Measurements from ENCODE around the gene NEK2.
"Not testable (repeated sequence)": the region's sequence is repeated elsewhere in the genome, so short reads cannot be mapped to it uniquely, and the experiment has no call there.

The NEK2 gene

GRCh38 chr1:211637066-211637465, 38.4 kb downstream of the NEK2 start:
- Mint-ChIP-seq H3K27ac (no peak overlapping the region), H3K4me1 (ENCODE audit: low read depth) (no peaks in the 10 kb centered on the region), H3K4me3 (no peak overlapping the region), H3K9me3 (no peaks in the 10 kb centered on the region), H3K27me3 (ENCODE audit: low read depth) (peaks cover under 1% of the 10 kb centered on the region), H3K36me3 (ENCODE audit: low read depth) (no peaks in the 10 kb centered on the region)

GRCh38 chr1:211636575-211637029, 38.8 kb downstream of the NEK2 start:
- H3K9me3 Mint-ChIP-seq; H3K27ac Mint-ChIP-seq; H3K27me3 Mint-ChIP-seq (ENCODE audit: low read depth); H3K4me3 Mint-ChIP-seq; H3K4me1 Mint-ChIP-seq (ENCODE audit: low read depth); H3K36me3 Mint-ChIP-seq (ENCODE audit: low read depth): not testable (repeated sequence)

DNA sequence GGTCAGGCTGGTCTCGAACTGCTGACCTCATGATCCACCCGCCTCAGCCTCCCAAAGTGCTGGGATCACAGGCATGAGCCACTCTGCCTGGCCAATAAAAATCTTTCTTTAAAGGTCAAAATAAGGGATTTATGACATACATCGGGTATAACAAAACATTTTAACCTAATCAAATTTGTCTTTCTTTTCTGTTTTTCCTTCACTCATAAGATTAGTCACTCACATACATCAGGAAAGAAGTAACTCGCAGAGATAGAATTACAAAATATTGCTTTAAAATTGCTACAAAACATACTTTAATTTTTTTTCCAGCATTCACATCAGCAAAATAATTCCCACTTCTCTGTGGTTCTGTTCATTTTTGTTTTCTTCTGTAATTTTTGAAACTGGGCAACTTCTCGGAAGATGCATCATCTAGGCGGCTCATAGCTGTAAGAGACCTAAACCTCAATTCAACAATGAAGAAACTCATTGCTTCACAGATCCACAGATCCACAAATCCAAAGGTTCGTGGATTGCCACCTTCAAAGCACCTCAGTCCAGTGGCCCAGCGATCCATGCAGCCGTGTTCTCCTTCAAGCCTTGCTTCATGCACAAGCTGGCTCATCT, 39.7 kb downstream of the NEK2 start:
- no peaks in the 10 kb centered on the region for H3K27me3 Mint-ChIP-seq (ENCODE audit: low read depth)
- H3K27ac Mint-ChIP-seq = no peak overlapping the region
- H3K4me1 Mint-ChIP-seq (ENCODE audit: low read depth) = no peaks in the 10 kb centered on the region
- no peaks in the 10 kb centered on the region for H3K36me3 Mint-ChIP-seq (ENCODE audit: low read depth)
- no peaks in the 10 kb centered on the region for H3K9me3 Mint-ChIP-seq
- no peak overlapping the region for H3K4me3 Mint-ChIP-seq

- no peaks in the 10 kb centered on the region for H3K36me3 Mint-ChIP-seq (ENCODE audit: low read depth)
- no peaks in the 10 kb centered on the region for H3K4me1 Mint-ChIP-seq (ENCODE audit: low read depth)
- H3K27ac Mint-ChIP-seq = no peak overlapping the region
- no peaks in the 10 kb centered on the region for H3K9me3 Mint-ChIP-seq
- H3K27me3 Mint-ChIP-seq (ENCODE audit: low read depth) = no peaks in the 10 kb centered on the region
- no peak overlapping the region for H3K4me3 Mint-ChIP-seq
Observed at GRCh38 chr1:211634931-211635330, 40.5 kb downstream of the NEK2 start.

- Mint-ChIP-seq H3K27ac (no peak overlapping the region), H3K27me3 (ENCODE audit: low read depth) (no peaks in the 10 kb centered on the region), H3K9me3 (no peaks in the 10 kb centered on the region), H3K4me3 (no peak overlapping the region), H3K36me3 (ENCODE audit: low read depth) (no peaks in the 10 kb centered on the region), H3K4me1 (ENCODE audit: low read depth) (no peaks in the 10 kb centered on the region)
Observed at GRCh38 chr1:211634461-211634860, 41.0 kb downstream of the NEK2 start.

DNA sequence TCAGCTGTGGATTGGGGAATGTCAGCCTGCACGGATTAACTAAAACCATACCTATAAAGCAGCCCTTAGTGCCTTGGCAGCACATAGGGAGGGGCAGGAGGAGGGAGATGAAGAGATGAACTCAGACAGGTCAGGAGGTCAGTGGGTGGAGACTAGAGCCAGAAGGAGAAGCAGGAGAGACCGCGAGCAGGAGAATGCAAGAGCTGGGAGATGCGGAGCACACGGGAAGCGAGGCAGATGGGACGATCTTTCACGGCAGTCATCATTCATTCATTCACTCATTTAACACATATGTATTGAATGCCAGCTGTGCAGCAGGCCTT, 41.9 kb downstream of the NEK2 start:
- peaks cover 6% of the 10 kb centered on the region for H3K27me3 Mint-ChIP-seq (ENCODE audit: low read depth)
- no peaks in the 10 kb centered on the region for H3K36me3 Mint-ChIP-seq (ENCODE audit: low read depth)
- no peaks in the 10 kb centered on the region for H3K4me1 Mint-ChIP-seq (ENCODE audit: low read depth)
- no peaks in the 10 kb centered on the region for H3K9me3 Mint-ChIP-seq
- H3K27ac Mint-ChIP-seq = no peak overlapping the region
- H3K4me3 Mint-ChIP-seq = no peak overlapping the region

DNA sequence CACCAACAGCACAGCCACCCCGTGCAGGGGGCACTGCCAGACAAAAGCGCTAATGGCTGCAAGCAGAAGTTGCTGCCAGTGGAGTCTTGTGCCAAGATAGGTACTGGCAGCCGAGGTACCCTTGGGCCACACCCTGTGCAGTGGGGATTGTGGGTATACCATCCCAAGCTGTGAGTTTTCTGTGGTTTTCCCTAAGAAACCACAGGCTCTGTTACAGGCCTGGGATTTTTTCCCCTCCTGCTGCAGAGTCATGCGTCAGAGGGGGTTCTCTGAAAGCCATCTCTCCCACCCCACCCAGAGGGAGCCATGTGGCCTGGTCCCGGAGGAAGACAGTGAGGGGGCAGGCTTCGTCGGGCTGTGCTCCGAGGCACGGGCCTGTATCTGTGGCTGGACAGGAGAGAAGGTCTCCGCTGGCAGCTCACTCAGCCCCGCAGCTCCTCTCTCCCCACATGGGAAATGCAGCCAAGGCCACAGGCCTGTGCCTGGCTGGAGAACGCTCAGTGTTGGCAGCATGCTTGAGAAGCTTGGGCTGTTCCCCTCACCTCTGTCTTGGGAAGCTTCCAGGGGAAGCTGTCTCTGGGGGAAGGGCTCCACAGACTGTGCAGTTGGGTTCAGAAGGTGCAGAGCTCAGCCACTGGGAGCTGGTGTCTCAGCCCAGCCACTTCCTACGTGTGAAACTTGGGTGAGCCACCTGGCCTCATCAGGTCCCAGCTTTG, 42.5 kb downstream of the NEK2 start:
- H3K9me3 Mint-ChIP-seq = no peaks in the 10 kb centered on the region
- no peaks in the 10 kb centered on the region for H3K4me1 Mint-ChIP-seq (ENCODE audit: low read depth)
- peaks cover 6% of the 10 kb centered on the region for H3K27me3 Mint-ChIP-seq (ENCODE audit: low read depth)
- no peaks in the 10 kb centered on the region for H3K36me3 Mint-ChIP-seq (ENCODE audit: low read depth)
- H3K27ac Mint-ChIP-seq = no peak overlapping the region
- no peak overlapping the region for H3K4me3 Mint-ChIP-seq

- Mint-ChIP-seq H3K36me3 (ENCODE audit: low read depth) (no peaks in the 10 kb centered on the region), H3K9me3 (no peaks in the 10 kb centered on the region), H3K27me3 (ENCODE audit: low read depth) (peaks cover 6% of the 10 kb centered on the region), H3K4me3 (no peak overlapping the region), H3K27ac (no peak overlapping the region), H3K4me1 (ENCODE audit: low read depth) (no peaks in the 10 kb centered on the region)
Observed at GRCh38 chr1:211632117-211632807, 43.2 kb downstream of the NEK2 start.

- Mint-ChIP-seq H3K4me3 (no peak overlapping the region), H3K27ac (no peak overlapping the region), H3K36me3 (ENCODE audit: low read depth) (no peaks in the 10 kb centered on the region), H3K9me3 (no peaks in the 10 kb centered on the region), H3K4me1 (ENCODE audit: low read depth) (no peaks in the 10 kb centered on the region), H3K27me3 (ENCODE audit: low read depth) (peaks cover 6% of the 10 kb centered on the region)
Observed at GRCh38 chr1:211631168-211631567, 44.3 kb downstream of the NEK2 start.

DNA sequence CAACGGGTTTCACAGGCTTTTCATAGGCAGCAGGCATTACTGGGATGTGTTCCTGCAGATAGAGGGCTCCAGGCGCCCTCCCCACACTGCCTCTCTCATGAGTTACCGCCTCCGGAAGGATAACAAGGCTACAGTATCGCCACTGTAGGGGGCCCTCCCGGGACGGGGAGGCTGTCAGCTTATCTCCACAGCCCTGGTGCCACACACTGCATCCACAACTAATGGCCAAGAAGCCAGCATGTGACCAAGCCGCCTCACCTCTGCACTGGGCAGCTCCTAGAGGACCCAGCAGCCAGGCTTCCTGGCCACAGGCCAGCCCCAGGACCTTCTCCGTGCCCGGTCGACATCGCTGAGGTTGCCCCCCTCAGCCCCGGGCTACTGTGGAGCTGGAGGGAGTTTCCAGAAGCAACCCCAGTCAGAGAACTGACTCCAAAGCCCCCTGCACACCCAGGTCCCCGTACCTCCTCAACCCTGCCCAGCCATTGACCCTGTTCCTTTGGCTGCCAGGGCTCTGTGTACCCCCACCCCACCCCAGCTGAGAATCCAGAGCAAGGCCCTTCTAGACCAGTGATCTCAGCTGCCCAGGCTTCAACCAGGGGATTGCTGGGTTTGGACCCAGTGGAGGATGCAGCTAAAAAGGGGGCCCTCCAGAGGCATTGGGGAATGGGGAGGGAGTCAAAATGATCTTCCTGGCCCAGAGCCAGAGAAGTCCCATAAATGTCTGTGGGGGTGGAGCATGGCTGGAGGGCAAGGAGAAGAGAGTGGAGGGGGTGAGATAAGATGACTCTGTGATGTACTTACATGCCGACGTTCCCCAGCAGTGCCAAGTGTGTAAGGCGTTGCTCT, 45.0 kb downstream of the NEK2 start:
- H3K27me3 Mint-ChIP-seq (ENCODE audit: low read depth) = peaks cover 6% of the 10 kb centered on the region
- H3K4me1 Mint-ChIP-seq (ENCODE audit: low read depth) = no peaks in the 10 kb centered on the region
- no peaks in the 10 kb centered on the region for H3K9me3 Mint-ChIP-seq
- no peak overlapping the region for H3K4me3 Mint-ChIP-seq
- no peaks in the 10 kb centered on the region for H3K36me3 Mint-ChIP-seq (ENCODE audit: low read depth)
- H3K27ac Mint-ChIP-seq = no peak overlapping the region

GRCh38 chr1:211628417-211628816, 47.0 kb downstream of the NEK2 start:
- Mint-ChIP-seq H3K9me3 (no peaks in the 10 kb centered on the region), H3K4me1 (ENCODE audit: low read depth) (peaks cover 9% of the 10 kb centered on the region), H3K27me3 (ENCODE audit: low read depth) (peaks cover 6% of the 10 kb centered on the region), H3K4me3 (no peak overlapping the region), H3K27ac (no peak overlapping the region), H3K36me3 (ENCODE audit: low read depth) (no peaks in the 10 kb centered on the region)

DNA sequence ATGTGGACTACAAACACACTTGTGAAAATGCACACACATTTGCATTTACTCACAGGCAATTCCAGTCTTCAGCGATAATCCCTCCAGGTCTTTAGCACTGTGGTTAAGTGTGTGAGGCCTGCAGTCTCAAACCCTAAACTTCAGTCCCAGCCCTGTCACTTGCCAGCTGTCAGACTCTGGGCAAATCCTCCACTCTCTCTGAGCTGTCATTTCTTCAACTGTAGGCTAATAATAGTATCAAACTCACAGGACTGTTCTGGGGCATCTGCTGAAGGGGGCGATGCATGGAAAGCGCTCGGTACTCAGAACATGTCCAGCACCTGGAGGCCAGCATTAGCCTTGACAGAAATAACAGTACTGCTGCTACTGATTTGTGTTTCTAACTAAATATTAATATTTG, 48.2 kb downstream of the NEK2 start:
- no peaks in the 10 kb centered on the region for H3K36me3 Mint-ChIP-seq (ENCODE audit: low read depth)
- peaks cover 14% of the 10 kb centered on the region for H3K4me1 Mint-ChIP-seq (ENCODE audit: low read depth)
- no peaks in the 10 kb centered on the region for H3K9me3 Mint-ChIP-seq
- no peak overlapping the region for H3K4me3 Mint-ChIP-seq
- peaks cover 6% of the 10 kb centered on the region for H3K27me3 Mint-ChIP-seq (ENCODE audit: low read depth)
- H3K27ac Mint-ChIP-seq = no peak overlapping the region

- peaks cover 14% of the 10 kb centered on the region for H3K4me1 Mint-ChIP-seq (ENCODE audit: low read depth)
- not testable (repeated sequence) for H3K4me3 Mint-ChIP-seq; H3K27ac Mint-ChIP-seq; H3K36me3 Mint-ChIP-seq (ENCODE audit: low read depth); H3K27me3 Mint-ChIP-seq (ENCODE audit: low read depth); H3K9me3 Mint-ChIP-seq
Observed at GRCh38 chr1:211625866-211626265, 49.6 kb downstream of the NEK2 start.

DNA sequence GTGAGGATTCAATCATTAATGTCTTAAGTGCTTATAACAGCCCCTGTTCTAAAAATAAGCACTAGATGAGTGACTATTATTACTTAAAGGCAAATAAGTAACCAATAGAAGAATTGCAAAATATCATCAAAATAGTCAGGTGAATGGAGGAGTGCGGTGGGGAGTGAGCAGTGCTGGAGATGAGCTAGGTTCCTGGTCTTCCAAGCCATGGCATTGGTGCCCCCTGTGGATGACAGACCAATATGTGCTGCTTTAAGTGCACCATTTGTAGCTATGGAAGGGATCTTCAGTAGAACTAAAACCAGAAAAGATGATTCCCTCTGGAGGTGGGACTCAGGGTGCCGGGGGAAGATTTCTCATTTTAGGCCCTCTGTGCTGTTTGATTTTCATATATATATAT, 50.4 kb downstream of the NEK2 start:
- H3K27ac Mint-ChIP-seq = no peak overlapping the region
- H3K4me3 Mint-ChIP-seq = no peak overlapping the region
- H3K9me3 Mint-ChIP-seq = no peaks in the 10 kb centered on the region
- H3K4me1 Mint-ChIP-seq (ENCODE audit: low read depth) = peaks cover 14% of the 10 kb centered on the region
- H3K36me3 Mint-ChIP-seq (ENCODE audit: low read depth) = no peaks in the 10 kb centered on the region
- peaks cover 6% of the 10 kb centered on the region for H3K27me3 Mint-ChIP-seq (ENCODE audit: low read depth)
